GM21825 (cell line): ENCODE measurements around the gene EVPLL.
"Not testable (repeated sequence)": the region's sequence is repeated elsewhere in the genome, so short reads cannot be mapped to it uniquely, and the experiment has no call there.

Source experiments
- ATAC-seq: cut with Tn5 transposase; IDR thresholded peaks from one replicate; pipeline ENCODE4 v1.9.1; 2021; ENCODE audit warnings: mild to moderate bottlenecking, moderate library complexity; ENCODE audit not compliant: unreplicated experiment

EVPLL gene

GRCh38 chr17:18377437-18378204, at the start of gene EVPLL:
EVPLL (plus strand) TSS chr17:18377778; CDS start chr17:18380938, 3,160 bp downstream.
- no peak for ATAC-seq

DNA sequence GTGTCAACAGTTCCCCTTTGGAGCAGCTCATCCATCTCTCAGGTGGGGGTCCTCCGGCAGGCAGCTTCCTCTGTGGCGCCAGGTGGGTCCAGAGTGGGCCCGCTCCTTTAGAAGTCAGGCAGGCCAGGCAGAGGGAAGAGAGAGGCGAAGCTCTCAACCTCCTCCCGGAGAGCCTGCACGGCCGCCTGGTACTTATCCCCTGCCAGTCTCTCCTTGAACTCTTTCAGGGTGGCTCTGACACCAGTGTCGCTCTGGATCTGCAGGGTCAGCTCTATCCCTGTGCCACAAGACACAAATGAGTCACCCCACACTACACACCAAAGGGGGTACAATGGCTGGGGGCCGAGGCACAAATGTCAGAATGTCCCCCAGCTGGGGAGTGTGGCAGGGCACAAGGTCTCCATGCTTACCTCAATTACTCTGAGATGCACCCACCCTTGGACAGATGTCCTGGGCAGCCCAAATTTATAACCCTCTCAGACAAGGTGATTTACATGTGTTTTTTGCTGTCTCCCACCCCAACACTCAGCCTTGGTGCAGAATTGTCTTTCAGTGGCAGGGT, 48.9 kb upstream of the EVPLL start:
- ATAC-seq: no peak

GRCh38 chr17:18331879-18332278, 45.7 kb upstream of the EVPLL start:
- no peak for ATAC-seq

- no peak for ATAC-seq
Measured at GRCh38 chr17:18332909-18333489, 44.6 kb upstream of the EVPLL start.

DNA sequence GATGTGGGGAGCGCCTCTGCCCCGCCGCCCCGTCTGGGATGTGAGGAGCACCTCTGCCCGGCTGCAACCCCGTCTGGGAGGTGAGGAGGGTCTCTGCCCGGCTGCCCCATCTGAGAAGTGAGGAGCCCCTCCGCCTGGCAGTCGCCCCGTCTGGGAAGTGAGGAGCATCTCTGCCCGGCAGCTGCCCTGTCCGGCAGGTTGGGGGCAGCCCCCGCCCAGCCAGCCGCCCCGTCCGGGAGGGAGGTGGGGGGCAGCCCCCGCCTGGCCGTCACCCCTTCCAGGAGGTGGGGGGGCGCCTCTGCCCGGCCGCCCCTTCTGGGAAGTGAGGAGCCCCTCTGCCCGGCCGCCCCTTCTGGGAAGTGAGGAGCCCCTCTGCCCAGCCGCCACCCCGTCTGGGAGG, 39.4 kb upstream of the EVPLL start:
- not testable (repeated sequence) for ATAC-seq

GRCh38 chr17:18339933-18340332, 37.6 kb upstream of the EVPLL start:
- ATAC-seq: no peak

- no peak for ATAC-seq
Measured at GRCh38 chr17:18344021-18344420, 33.6 kb upstream of the EVPLL start.

GRCh38 chr17:18353541-18353940, 24.0 kb upstream of the EVPLL start:
- no peak for ATAC-seq

GRCh38 chr17:18356624-18357023, 21.0 kb upstream of the EVPLL start:
- ATAC-seq: no peak

DNA sequence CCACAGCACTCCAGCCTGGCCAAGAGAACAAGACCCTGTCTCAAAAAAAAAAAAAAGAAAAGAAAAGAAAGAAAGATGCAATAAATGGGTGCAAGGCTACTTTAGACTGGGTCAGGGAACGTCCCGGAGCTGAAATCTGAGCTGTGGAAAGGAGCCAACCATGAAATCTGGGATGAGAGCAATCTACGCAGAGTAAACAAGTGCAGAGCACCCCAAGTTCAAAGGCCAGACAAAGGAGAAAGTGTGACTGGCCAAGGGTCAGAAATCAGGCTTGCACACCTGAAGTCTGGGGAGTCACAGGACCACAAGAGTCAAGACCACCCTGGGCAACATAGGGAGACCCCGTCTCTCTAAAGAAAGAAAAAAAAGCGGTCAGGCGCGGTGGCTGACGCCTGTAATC, 17.1 kb upstream of the EVPLL start:
- ATAC-seq: no peak

DNA sequence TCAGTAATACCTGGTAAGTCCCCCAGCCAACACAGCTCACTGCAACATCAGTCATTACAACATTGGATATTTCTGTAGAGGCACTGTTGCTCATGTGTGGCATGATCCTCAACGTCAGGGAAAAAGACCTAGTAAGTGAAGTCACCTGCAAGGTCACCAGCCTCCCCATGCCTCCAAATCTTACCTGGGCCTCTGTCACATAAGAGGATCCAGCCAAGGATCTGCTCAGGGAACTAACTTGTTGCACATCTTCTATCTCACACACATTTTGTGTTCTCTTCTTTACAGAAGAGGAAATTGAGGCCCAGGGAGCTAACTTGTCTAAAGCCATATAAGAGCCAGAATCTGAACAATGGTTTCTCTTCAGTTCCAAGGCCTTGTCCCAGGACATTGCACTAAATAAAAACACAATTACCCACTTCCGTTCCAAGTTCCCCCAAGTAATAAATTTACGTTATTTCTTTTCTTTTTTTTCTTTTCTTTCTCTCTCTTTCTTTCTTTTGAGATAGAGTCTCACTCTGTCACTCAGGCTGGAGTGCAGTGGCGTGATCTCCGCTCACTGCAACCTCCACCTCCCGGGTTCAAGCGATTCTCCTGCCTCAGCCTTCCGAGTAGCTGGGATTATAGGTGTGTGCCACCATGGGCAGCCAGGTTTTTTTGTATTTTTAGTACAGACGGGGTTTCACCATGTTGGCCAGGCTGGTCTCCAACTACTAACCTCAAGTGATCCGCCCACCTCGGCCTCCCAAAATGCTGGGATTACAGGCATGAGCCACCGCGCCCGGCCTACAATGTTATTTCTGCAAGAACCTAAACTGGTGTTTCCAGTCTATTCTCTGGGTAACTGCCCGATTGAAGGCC, 15.5 kb upstream of the EVPLL start:
- ATAC-seq: no peak

- no peak for ATAC-seq
Measured at GRCh38 chr17:18362698-18363100, 14.9 kb upstream of the EVPLL start.

GRCh38 chr17:18363101-18364049, 14.2 kb upstream of the EVPLL start, which contains the start of gene SHMT1:
SHMT1 (minus strand) TSS chr17:18363550; CDS start chr17:18355981, 7,569 bp downstream.
- ATAC-seq: peak; percentile 98

DNA sequence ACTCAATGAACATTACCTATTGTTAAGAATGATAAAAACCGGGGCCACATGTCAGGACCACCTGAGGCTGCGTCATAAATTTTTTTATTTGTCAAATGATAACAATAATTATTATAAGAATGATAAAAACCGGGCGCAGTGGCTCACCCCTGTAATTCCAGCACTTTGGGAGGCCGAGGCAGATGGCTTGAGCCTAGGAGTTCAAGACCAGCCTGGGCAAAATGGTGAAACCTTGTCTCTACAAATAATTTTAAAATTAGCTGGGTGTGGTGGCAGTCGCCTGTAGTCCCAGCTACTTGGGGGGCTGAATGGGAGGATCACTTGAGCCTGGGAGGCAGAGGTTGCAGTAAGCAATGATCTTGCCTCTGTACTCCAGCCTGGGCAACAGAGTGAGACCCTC, 13.4 kb upstream of the EVPLL start:
- ATAC-seq: no peak

DNA sequence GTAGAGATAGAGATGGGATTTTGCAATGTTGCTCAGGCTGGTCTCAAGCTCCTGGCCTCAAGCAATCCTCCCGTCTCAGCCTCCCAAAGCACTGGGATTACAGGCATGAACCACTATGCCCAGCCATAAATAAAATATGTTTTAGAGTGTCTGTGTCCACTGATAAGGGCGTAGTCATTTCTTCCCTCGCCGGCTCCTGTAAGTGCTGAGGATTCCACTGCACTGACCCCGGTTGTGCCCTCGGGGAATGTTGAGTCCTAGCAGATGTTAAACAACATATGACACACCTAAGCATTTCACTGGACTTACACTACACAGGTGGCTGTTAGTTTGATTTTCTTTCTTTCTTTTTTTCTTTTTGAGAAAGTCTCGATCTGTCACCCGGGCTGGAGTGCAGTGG, 8.6 kb upstream of the EVPLL start:
- no peak for ATAC-seq

GRCh38 chr17:18370761-18371160, 6.8 kb upstream of the EVPLL start:
- ATAC-seq: no peak

- no peak for ATAC-seq
Measured at GRCh38 chr17:18371455-18371854, 6.1 kb upstream of the EVPLL start.

- not testable (repeated sequence) for ATAC-seq
Measured at GRCh38 chr17:18373181-18373580, 4.4 kb upstream of the EVPLL start.

DNA sequence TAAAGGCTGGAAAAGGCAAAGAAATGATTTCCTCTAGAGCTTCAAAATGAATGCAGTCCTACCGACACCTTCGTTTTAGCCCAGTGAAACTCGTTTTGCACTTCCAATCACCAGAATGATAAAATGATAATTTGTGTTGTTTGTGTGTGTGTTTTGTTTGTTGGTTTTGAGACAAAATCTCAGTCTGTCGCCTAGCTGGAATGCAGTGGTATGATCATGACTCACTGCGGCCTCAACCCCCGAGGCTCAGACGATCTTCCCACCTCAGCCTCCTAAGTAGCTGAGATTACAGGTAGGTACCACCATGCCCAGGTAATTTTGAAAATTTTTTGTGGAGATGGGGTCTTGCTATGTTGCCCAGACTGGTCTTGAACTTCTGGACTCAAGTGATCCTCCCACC, 3.4 kb upstream of the EVPLL start:
- no peak for ATAC-seq

DNA sequence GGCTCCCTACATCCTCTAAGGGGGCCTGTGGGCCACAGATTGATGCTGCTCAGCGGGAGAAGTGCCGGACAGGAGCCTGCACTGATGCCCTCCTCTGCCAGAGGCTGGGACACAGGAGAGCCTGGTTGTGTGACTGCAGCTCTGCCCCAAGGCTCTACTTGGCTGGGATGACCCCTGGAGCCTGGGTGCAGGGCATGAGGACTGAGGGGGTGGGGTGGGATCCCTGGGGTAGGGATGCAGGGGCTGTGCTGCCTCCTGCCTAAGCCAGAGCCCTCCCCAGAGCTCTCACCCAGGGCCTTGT, 577 bp downstream of the EVPLL start:
- ATAC-seq: no peak
